HFF-Myc (cell line): ENCODE measurements around the gene PDGFRA.

Experiments used
- DNase-seq: peaks from one replicate; pipeline ENCODE4 v3.0.0-alpha.2; 2011; ENCODE audit warnings: low read depth; ENCODE audit errors: extremely low read depth
- H3K4me3 ChIP-seq: replicated peaks from 2 replicates; pipeline ENCODE4 v1.5.1; 2011; ENCODE audit warnings: low read depth, mild to moderate bottlenecking, control low read depth, low read length
- TF ChIP-seq, protein P1 (sequence below): IDR thresholded peaks from 2 replicates; pipeline ENCODE4 v1.5.1; 2012; ENCODE audit warnings: mild to moderate bottlenecking, low read depth, low read length, control low read depth; ENCODE audit errors: missing control alignments

Gene PDGFRA

DNA sequence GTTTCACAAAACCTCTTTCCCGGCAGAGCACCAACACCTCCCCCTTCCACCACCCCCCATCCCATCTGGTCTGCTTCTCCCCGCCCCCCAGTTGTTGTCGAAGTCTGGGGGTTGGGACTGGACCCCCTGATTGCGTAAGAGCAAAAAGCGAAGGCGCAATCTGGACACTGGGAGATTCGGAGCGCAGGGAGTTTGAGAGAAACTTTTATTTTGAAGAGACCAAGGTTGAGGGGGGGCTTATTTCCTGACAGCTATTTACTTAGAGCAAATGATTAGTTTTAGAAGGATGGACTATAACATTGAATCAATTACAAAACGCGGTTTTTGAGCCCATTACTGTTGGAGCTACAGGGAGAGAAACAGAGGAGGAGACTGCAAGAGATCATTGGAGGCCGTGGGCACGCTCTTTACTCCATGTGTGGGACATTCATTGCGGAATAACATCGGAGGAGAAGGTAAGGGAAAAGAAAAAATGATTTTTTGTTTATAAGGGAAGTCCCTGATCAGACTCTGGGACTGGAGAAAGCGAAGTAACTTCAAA lies at the start of gene PDGFRA:
Gene PDGFRA, plus strand, starts transcription at position 333 of the 541 bp plus-strand sequence. CDS start 29,476 bp downstream, outside the sequence.
- DNase-seq, result peak; percentile 94
- TF ChIP-seq, protein P1, sequence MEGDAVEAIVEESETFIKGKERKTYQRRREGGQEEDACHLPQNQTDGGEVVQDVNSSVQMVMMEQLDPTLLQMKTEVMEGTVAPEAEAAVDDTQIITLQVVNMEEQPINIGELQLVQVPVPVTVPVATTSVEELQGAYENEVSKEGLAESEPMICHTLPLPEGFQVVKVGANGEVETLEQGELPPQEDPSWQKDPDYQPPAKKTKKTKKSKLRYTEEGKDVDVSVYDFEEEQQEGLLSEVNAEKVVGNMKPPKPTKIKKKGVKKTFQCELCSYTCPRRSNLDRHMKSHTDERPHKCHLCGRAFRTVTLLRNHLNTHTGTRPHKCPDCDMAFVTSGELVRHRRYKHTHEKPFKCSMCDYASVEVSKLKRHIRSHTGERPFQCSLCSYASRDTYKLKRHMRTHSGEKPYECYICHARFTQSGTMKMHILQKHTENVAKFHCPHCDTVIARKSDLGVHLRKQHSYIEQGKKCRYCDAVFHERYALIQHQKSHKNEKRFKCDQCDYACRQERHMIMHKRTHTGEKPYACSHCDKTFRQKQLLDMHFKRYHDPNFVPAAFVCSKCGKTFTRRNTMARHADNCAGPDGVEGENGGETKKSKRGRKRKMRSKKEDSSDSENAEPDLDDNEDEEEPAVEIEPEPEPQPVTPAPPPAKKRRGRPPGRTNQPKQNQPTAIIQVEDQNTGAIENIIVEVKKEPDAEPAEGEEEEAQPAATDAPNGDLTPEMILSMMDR, result no peak
- H3K4me3 ChIP-seq, result peak within 1 kb of the TSS; percentile 85

DNA sequence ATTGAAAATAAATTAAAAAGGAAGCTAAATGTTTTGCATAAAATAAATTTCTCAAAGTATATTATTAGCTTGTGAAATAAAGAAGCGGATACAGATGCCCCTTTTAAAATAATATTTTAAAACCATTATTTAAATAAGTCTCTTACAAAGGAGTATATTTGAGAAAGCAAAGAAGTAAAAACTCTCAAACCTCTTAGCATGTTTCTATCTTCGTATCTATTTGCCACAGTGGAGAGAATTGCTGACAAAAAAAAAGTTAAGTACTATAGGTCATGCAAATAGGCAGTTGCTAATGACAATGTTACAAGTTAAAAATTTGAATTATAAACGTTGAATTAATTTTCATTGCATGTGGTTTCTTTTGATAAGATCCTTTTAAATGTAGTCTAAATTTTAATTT lies 44.5 kb upstream of the PDGFRA start:
- no peak overlapping the region for H3K4me3 ChIP-seq
- TF ChIP-seq, protein P1, result no peak
- no peak for DNase-seq

DNA sequence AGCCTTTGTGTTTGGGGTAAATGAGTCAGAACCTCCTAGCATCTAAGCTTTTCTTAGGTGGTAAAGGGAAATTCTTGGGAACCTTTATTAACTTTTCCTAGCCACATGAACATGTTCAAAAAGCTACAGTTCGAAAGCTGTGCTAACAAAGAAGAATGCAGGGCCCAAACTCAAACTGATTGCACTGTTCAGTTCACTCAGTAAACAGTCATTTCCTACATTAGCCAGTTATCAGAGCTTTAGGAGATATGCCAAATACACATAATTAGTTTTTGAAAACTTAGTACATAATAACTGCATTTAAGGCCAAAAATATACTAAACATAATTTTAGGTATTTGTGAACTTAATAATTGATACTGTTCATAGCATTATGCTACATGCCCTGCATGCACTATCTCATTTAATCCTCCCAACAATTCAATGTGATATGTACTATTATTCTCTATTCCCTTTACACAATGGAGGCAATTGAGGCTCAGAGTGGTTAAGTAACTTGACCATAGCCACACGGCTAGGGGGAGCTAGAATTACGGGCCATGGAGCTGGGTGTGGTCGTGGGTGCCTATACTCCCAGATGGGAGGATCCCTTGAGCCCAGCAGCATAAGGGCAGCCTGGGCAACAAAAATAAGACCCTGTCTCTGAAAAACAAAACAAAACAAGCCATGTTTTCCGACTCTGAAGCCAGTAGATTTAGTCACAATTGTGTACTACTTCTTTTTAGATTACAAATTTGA lies 43.9 kb upstream of the PDGFRA start:
- DNase-seq, result no peak
- TF ChIP-seq, protein P1, result no peak
- no peak overlapping the region for H3K4me3 ChIP-seq

DNA sequence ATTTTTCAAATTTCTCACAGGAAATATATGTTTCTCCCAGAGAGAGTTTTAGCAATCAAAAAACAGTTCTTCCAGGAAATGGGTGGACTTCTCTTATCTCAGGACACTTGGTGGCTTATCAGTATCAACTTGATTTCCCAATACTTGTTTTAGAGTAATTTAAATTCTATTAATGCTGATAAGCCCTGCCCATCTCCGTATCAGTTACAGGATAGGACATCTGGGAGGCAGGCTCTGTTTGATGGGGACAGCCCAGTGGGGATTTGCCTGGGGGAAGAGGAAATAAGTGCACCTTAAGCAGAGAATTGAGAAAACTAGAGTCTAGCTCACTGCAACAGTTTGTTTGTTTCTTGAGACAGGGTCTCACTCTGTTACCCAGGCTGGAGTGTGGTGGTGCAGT lies 43.2 kb upstream of the PDGFRA start:
- H3K4me3 ChIP-seq, result no peak overlapping the region
- TF ChIP-seq, protein P1, result no peak
- DNase-seq, result no peak

DNA sequence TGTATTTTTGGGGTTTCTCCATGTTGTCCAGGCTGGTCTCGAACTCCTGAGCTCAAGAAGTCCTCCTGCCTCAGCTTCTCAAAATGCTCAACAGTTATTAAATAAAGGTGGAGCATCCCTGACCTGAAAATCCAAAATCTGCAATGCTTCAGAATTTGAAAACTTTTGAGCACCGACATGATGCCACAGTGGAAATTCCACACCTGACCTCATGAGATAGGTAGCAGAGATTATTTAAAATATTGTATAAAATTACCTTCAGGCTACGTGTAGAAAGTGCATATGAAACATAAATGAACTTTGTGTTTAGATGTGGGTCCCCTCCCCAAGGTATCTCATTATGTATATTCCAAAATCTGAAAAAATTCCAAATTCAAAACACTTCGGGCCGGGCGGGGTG lies 42.7 kb upstream of the PDGFRA start:
- no peak overlapping the region for H3K4me3 ChIP-seq
- no peak for DNase-seq
- TF ChIP-seq, protein P1, result no peak

DNA sequence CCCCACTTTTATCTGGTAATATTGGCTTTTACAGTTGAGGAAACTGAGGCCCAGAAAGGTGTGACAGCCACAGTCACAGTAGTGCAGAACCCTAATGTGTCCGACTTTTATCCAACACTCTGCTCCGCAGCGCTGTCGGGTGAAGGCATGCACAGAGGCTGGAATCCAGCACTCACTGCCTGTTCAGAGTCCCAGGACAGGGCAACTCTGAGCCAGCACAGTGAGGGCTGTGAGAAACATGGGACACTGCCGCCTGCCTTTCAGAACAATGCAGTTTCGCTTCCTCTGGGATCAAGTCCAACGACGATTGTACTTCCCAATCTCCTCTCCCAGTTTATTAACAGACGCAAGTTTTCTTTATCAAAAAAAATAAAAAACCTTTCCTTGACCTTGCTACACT lies 41.9 kb upstream of the PDGFRA start:
- no peak for DNase-seq
- H3K4me3 ChIP-seq, result no peak overlapping the region
- TF ChIP-seq, protein P1, result no peak

GRCh38 chr4:54189140-54189539 lies 40.0 kb upstream of the PDGFRA start:
- DNase-seq, result no peak
- TF ChIP-seq, protein P1, result no peak
- H3K4me3 ChIP-seq, result no peak overlapping the region
